Measurements from ENCODE around the gene RALGDS. TPM values are rescaled to one million over a fixed set of nuclear protein-coding genes. Genes with fewer than 3 reads are reported as not detected.

The RALGDS gene
- total RNA-seq, 1 experiment from 2014 or later, result 25.8 TPM

GRCh38 chr9:133140606-133141005 is 19.6 kb upstream of the RALGDS start:
- TF ChIP-seq POLR2AphosphoS5 (IDR thresholded peaks at IDR 0.05; ENCODE audit: low read depth, low read length) (no peak), TCF7L2 (IDR thresholded peaks at IDR 0.05; ENCODE audit: low read depth, low read length) (no peak), SIN3A (IDR thresholded peaks at IDR 0.05; ENCODE audit: borderline replicate concordance, insufficient read depth, low read depth, low read length) (no peak), REST (IDR thresholded peaks at IDR 0.05; ENCODE audit: insufficient read depth in 1 of 2, low read depth in 2 of 2, low read length in 1 of 2) (no peak), CTCF (IDR thresholded peaks at IDR 0.05) (no peak)
- ChIA-PET POLR2A (no interaction called here), CTCF (no interaction called here)
- intact Hi-C loops (cut with micrococcal nuclease; ENCODE audit: unreplicated experiment), result loop anchor here (10.0 kb wide), 1 partner anchor 96 kb away; no protein-coding TSS in a partner anchor
- in situ Hi-C loops (cut with HindIII; ENCODE audit: low pct_unique_long_range_greater_than_20kb, low sequenced_read_pairs), result no loop called here
- H3K4me3 ChIP-seq (ENCODE audit: low read depth in 2 of 2, low read length in 2 of 2), result no peak overlapping the region
- ATAC-seq (no peak), DNase-seq (ENCODE audit: low read depth, low spot score) (no peak)
- no peak overlapping the region for H3K27ac ChIP-seq (ENCODE audit: low read length)
- no TSS peak for BruUV-seq (replicated peaks)
- H3K36me3 ChIP-seq (ENCODE audit: control insufficient read depth, insufficient read depth, low read length), result no peaks in the 10 kb centered on the region
- no peaks in the 10 kb centered on the region for H3K27me3 ChIP-seq (ENCODE audit: control insufficient read depth, insufficient read depth, low read length)
- H3K9me3 ChIP-seq (ENCODE audit: control insufficient read depth, insufficient read depth, low read depth, low read length), result no peaks in the 10 kb centered on the region
- H3K4me1 ChIP-seq (ENCODE audit: control insufficient read depth, insufficient read depth, low read length), result peaks cover 52% of the 10 kb centered on the region

GRCh38 chr9:133140174-133140505 is 19.1 kb upstream of the RALGDS start:
- Histone ChIP-seq H3K27ac (ENCODE audit: low read length) (no peak overlapping the region), H3K4me1 (ENCODE audit: control insufficient read depth, insufficient read depth, low read length) (peaks cover 57% of the 10 kb centered on the region), H3K27me3 (ENCODE audit: control insufficient read depth, insufficient read depth, low read length) (no peaks in the 10 kb centered on the region), H3K9me3 (ENCODE audit: control insufficient read depth, insufficient read depth, low read depth, low read length) (no peaks in the 10 kb centered on the region), H3K4me3 (ENCODE audit: low read depth in 2 of 2, low read length in 2 of 2) (no peak overlapping the region), H3K36me3 (ENCODE audit: control insufficient read depth, insufficient read depth, low read length) (no peaks in the 10 kb centered on the region)
- intact Hi-C loops (cut with micrococcal nuclease; ENCODE audit: unreplicated experiment) (loop anchor here (10.0 kb wide), 1 partner anchor 95 kb away; no protein-coding TSS in a partner anchor), in situ Hi-C loops (cut with HindIII; ENCODE audit: low pct_unique_long_range_greater_than_20kb, low sequenced_read_pairs) (no loop called here)
- TF ChIP-seq TCF7L2 (IDR thresholded peaks at IDR 0.05; ENCODE audit: low read depth, low read length) (no peak), POLR2AphosphoS5 (IDR thresholded peaks at IDR 0.05; ENCODE audit: low read depth, low read length) (no peak), REST (IDR thresholded peaks at IDR 0.05; ENCODE audit: insufficient read depth in 1 of 2, low read depth in 2 of 2, low read length in 1 of 2) (no peak), CTCF (IDR thresholded peaks at IDR 0.05) (no peak), SIN3A (IDR thresholded peaks at IDR 0.05; ENCODE audit: borderline replicate concordance, insufficient read depth, low read depth, low read length) (no peak)
- ATAC-seq (no peak), DNase-seq (ENCODE audit: low read depth, low spot score) (no peak)
- POLR2A ChIA-PET, result no interaction called here
- CTCF ChIA-PET, result interaction anchor here (0.6 kb wide), 1 partner anchor 276 kb away, joined by 3 read pairs; no protein-coding TSS in a partner anchor
- no TSS peak for BruUV-seq (replicated peaks)
